Activated T-cell treated with anti-CD3 and anti-CD28 coated beads for 48 hours (primary cell): ENCODE data around the gene SKI.
"Not testable (repeated sequence)": the region's sequence is repeated elsewhere in the genome, so short reads cannot be mapped to it uniquely, and the experiment has no call there.

ENCODE experiments used
- DNase-seq: peaks from one replicate; pipeline ENCODE4 v3.0.0-alpha.2; 2020; ENCODE audit warnings: low read depth

SKI gene

GRCh38 chr1:2294033-2294724 is 66.1 kb downstream of the SKI start:
- DNase-seq = no peak

DNA sequence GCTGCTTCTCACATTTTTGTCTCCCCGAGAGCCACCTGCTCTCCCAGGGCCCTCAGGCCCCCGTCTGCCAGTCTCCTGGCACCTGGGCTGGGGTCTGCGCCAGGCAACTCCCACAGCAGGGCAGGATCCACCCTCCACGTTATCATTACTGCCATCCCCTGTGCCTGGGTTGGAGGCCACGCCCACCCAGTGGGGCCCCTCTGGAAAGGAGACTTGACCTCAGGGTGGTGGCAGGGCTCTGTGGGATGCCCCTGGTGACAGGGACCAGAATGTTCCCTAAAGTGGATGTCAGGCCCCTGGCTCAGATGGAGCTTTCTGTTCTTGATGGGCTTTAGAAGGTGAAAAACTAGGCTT is 66.6 kb downstream of the SKI start:
- DNase-seq = no peak

- DNase-seq = no peak
These were observed 67.4 kb downstream of the SKI start for GRCh38 chr1:2295526-2295925.

GRCh38 chr1:2296211-2296610 is 68.1 kb downstream of the SKI start:
- DNase-seq = not testable (repeated sequence)

- no peak for DNase-seq
These were observed 68.5 kb downstream of the SKI start for GRCh38 chr1:2296614-2297013.

- DNase-seq = no peak
These were observed 69.3 kb downstream of the SKI start for GRCh38 chr1:2297246-2298011.

GRCh38 chr1:2298685-2299084 is 70.6 kb downstream of the SKI start:
- no peak for DNase-seq

- DNase-seq = no peak
These were observed 71.1 kb downstream of the SKI start for GRCh38 chr1:2299131-2299627.

GRCh38 chr1:2300004-2300771 is 72.1 kb downstream of the SKI start:
- DNase-seq = peak; percentile 82

DNA sequence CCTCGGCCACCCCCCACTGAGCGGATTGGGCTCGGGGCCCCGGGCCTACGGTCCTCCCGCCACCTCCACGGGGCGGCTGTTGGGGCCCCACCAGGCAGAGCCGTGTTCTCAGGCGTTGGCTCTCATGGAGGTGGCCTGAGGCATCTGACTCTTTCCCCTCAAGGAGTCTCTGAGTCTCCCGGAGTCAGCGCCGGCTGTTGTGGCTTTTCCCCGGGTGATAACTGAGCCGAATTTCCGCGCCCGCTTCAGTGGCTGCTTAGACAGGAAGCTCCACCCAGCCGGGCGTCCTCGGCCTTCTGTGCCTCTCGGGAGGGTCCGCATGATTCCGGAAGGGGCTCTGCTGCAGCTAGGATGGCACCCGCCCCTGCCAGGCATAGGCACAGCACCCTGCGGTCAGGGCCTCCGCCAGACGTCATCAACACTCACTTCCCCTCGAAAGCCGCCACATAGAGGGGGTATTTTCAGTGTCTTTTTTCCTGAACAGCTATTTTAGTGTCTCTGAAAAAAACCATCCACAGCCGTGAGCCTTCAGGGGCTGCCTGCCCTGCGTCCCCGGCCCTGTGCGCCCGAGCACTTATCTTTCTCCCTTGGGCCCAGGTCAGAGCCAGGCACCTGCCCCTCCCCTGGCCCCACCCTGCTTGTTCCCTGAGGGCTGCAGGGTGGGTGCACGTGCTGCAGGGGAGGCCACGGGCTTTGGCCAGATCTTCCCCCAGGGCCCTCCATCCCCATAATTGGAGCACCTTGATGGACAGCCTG is 72.9 kb downstream of the SKI start:
- peak; percentile 83 for DNase-seq

DNA sequence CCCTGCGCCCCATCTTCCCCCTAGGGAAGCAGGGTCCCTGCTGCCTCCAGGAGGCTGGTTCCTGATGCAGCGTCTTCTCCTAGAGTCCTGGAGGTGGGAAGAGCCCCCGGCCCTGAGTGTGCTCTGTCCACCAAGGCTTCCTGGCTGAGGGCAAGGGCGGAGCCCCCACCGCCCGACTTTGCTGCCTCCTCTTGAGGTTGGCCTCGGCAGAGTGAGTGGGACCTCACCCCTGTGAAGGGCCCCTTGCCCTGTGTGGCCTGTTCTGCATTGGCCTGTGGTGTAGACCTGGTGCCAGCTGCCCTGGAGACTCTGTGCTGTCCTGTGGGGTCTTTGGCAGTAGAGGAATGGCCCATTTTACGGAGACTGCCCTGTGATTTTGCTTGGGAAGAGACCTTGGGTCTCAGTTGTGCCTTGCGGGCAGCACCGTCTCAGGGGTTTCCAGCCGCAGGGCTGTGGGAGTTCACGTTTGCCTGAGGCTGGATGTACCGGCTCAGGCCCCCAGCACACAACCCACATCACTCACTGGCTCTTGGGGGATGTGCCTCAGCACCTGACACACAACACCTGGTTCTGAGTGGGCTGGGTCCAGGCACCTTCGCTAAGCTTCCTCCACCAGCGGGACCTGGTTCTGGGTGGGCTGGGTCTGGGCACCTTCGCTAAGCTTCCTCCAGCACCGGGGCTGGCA is 73.6 kb downstream of the SKI start:
- DNase-seq = no peak

GRCh38 chr1:2302292-2302925 is 74.3 kb downstream of the SKI start:
- no peak for DNase-seq

- DNase-seq = no peak
These were observed 75.1 kb downstream of the SKI start for GRCh38 chr1:2303016-2303775.

- DNase-seq = no peak
These were observed 75.7 kb downstream of the SKI start for GRCh38 chr1:2303781-2304180.

GRCh38 chr1:2304282-2304681 is 76.2 kb downstream of the SKI start:
- no peak for DNase-seq

DNA sequence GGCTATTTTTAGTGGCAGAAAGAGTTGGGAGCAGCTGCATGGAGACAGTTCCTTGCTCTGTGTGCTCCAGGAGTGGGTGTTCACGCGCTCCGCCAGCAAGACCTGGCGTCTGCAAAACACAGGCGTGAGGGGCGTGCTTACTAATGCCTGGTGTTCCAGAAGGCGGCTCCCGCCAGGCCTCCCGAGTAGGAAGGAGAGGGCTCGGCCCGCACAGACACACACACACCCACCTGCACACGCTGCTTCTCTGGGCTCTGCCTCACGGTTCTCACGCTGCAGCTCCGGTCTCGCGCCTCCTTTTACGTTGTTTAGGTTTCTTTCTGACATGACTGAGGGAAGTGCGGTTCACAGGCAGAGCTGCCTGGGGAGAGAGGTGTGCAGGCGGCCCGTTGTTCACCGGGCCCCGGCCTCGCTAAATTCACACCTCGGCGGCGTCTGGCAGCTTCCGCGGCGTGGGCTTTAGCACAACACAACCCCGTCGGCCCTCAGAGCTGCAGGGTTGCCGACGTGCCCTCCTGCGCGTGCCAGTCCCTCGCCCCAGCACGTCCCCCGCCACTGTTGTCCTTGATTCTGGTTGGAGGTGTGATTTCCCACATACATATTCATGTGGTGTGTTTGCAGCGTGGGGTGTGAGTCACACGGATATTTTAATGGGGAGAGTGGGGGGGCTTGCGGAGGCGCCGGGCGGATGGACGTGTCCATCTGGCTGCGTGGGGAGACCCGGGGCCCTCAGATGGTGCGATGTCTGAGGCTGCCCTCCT is 77.0 kb downstream of the SKI start:
- DNase-seq = no peak

- DNase-seq = no peak
These were observed 78.2 kb downstream of the SKI start for GRCh38 chr1:2306151-2306978.

- DNase-seq = no peak
These were observed 79.0 kb downstream of the SKI start for GRCh38 chr1:2307064-2307605.
